ENCODE results near the gene RILPL1. TPM values are rescaled to one million over a fixed set of nuclear protein-coding genes. Genes with fewer than 3 reads are reported as not detected.

RILPL1 gene
- total and polyA plus RNA-seq, 9 of the 15 experiments (the other 6 are each of a cell fraction or from before 2014, with no cell fraction given): 0.25 to 10.6 (median 8.6) TPM

GRCh38 chr12:123499332-123499731, 34.2 kb downstream of the RILPL1 start:
- intact Hi-C loops (cut with micrococcal nuclease): no loop called here
- Histone ChIP-seq H3K27me3 (ENCODE audit: control insufficient read depth in 2 of 2, insufficient read depth in 2 of 2, low read length in 2 of 2) (no peaks in the 10 kb centered on the region), H3K27ac (ENCODE audit: extremely low read depth, low read depth, low read length) (no peak overlapping the region), H3K4me1 (replicated peaks in 1 of 2; ENCODE audit: control insufficient read depth in 2 of 2, insufficient read depth in 2 of 2, low read length in 2 of 2) (peaks cover 2 to 14% of the 10 kb centered on the region in 2 experiments; a peak in 4 of 5 replicates), H3K4me2 (ENCODE audit: insufficient read depth, low read length) (no peak overlapping the region), H2AFZ (ENCODE audit: low read depth, low read length) (no peak overlapping the region), H3K36me3 (ENCODE audit: control insufficient read depth, insufficient read depth, low read length) (peaks cover 23% of the 10 kb centered on the region; the same call in 2 of the 3 replicates), H3K9ac (ENCODE audit: insufficient read depth in 1 of 2, low read depth in 2 of 2, low read length in 2 of 2) (no peak overlapping the region; a peak in 1 of 4 replicates), H3K79me2 (ENCODE audit: control insufficient read depth, insufficient read depth, low read length) (no peaks in the 10 kb centered on the region), H4K20me1 (replicated peaks; ENCODE audit: control insufficient read depth, insufficient read depth, low read length) (no peaks in the 10 kb centered on the region), H3K9me1 (ENCODE audit: control insufficient read depth, insufficient read depth, low read length) (no peaks in the 10 kb centered on the region), H3K9me3 (replicated peaks; ENCODE audit: control insufficient read depth, insufficient read depth, low read depth, low read length) (no peaks in the 10 kb centered on the region), H3K4me3 (no peak overlapping the region)
- CTCF ChIA-PET (ENCODE audit: low intra/inter-chr PET ratio): no interaction called here
- in situ Hi-C loops (cut with MboI): no loop called here
- whole genome bisulfite sequencing (ENCODE audit: insufficient coverage, low coverage, missing lambda C conversion rate): 88% methylated on average over 11 of the region's 16 CpGs
- no peak for DNase-seq (ENCODE audit: extremely low read depth in 1 of 4, low spot score in 3 of 4)
- POLR2A ChIA-PET: interaction anchor here (1.4 kb wide), 1 partner anchor 23 kb away, joined by 5 read pairs; no protein-coding TSS in a partner anchor
- no peak for ATAC-seq
- no peak for FAIRE-seq
- no peak for TF ChIP-seq ILF3 (IDR thresholded peaks at IDR 0.05; ENCODE audit: borderline replicate concordance)
- no TSS peak for BruUV-seq (replicated peaks)

- in situ Hi-C loops (cut with MboI): no loop called here
- no peaks in the 10 kb centered on the region for H3K79me2 ChIP-seq (ENCODE audit: control insufficient read depth, insufficient read depth, low read length)
- TF ChIP-seq BCOR (IDR thresholded peaks at IDR 0.05) (peak; percentile 56; the same call in 1 of the 2 replicates), RBM25 (IDR thresholded peaks at IDR 0.05; ENCODE audit: low read depth, low read length, severe bottlenecking) (peak; percentile 44), ADNP (tag; IDR thresholded peaks at IDR 0.05) (peak; percentile 40; the same call in 1 of the 2 replicates), RB1 (IDR thresholded peaks at IDR 0.05; ENCODE audit: low read depth) (no peak)
- peaks cover 23% of the 10 kb centered on the region; the same call in 2 of the 3 replicates for H3K36me3 ChIP-seq (ENCODE audit: control insufficient read depth, insufficient read depth, low read length)
- WGBS (ENCODE audit: insufficient coverage, low coverage, missing lambda C conversion rate): 86% methylated on average over 13 of the region's 13 CpGs
- H3K9me3 ChIP-seq (replicated peaks; ENCODE audit: control insufficient read depth, insufficient read depth, low read depth, low read length): no peaks in the 10 kb centered on the region
- CTCF ChIA-PET (ENCODE audit: low intra/inter-chr PET ratio): no interaction called here
- no peak overlapping the region for H2AFZ ChIP-seq (ENCODE audit: low read depth, low read length)
- BruUV-seq (replicated peaks): no TSS peak
- no peaks in the 10 kb centered on the region for H3K27me3 ChIP-seq (ENCODE audit: control insufficient read depth in 2 of 2, insufficient read depth in 2 of 2, low read length in 2 of 2)
- FAIRE-seq (no peak), ATAC-seq (no peak), DNase-seq (ENCODE audit: extremely low read depth in 1 of 4, low spot score in 3 of 4) (no peak)
- no peak overlapping the region for H3K9ac ChIP-seq (ENCODE audit: insufficient read depth in 1 of 2, low read depth in 2 of 2, low read length in 2 of 2)
- H3K4me1 ChIP-seq (replicated peaks in 1 of 2; ENCODE audit: control insufficient read depth in 2 of 2, insufficient read depth in 2 of 2, low read length in 2 of 2): peaks cover 2 to 16% of the 10 kb centered on the region in 2 experiments; a peak in 4 of 5 replicates
- no peak overlapping the region for H3K4me3 ChIP-seq
- POLR2A ChIA-PET: interaction anchor here (0.6 to 1.4 kb wide), 4 partner anchors 8 to 39 kb away, joined by 3 to 5 read pairs (median 4); no protein-coding TSS in a partner anchor
- no peaks in the 10 kb centered on the region for H4K20me1 ChIP-seq (replicated peaks; ENCODE audit: control insufficient read depth, insufficient read depth, low read length)
- no peak overlapping the region for H3K27ac ChIP-seq (ENCODE audit: extremely low read depth, low read depth, low read length)
- H3K9me1 ChIP-seq (ENCODE audit: control insufficient read depth, insufficient read depth, low read length): no peaks in the 10 kb centered on the region
- intact Hi-C loops (cut with micrococcal nuclease): no loop called here
- H3K4me2 ChIP-seq (ENCODE audit: insufficient read depth, low read length): no peak overlapping the region
Measured at GRCh38 chr12:123498126-123498825, 35.2 kb downstream of the RILPL1 start.

All from K562 (cell line).